Keratinocyte (primary cell): ENCODE data around the gene KIAA0825. TPM values are rescaled to one million over a fixed set of nuclear protein-coding genes. Genes with fewer than 3 reads are reported as not detected.

Source experiments
- DNase-seq: peaks from one replicate; pipeline ENCODE4 v3.0.0-alpha.2; 2011; ENCODE audit warnings: low read depth, missing footprints, low spot score
- FAIRE-seq: peaks from 2 replicates; lab custom pipeline; 2011; peaks lifted over from hg19 to GRCh38; lab: Jason Lieb, UNC
- H2AFZ ChIP-seq: 2 replicates; pipeline ENCODE4 v1.6.0; 2012; ENCODE audit warnings: low read length, control low read depth, inconsistent platforms; ENCODE audit not compliant: control insufficient read depth
- H3K27ac ChIP-seq: 2 replicates; pipeline ENCODE4 v1.5.1; 2011; ENCODE audit warnings: low read length; ENCODE audit not compliant: control insufficient read depth, insufficient read depth
- H3K27me3 ChIP-seq: 3 replicates; pipeline ENCODE4 v1.6.0; 2011; ENCODE audit warnings: low read length; ENCODE audit not compliant: control insufficient read depth, insufficient read depth; ENCODE audit errors: extremely low read depth
- H3K36me3 ChIP-seq, 2 experiments: 2 replicates in 1 of 2; 3 replicates in 1 of 2; pipeline ENCODE4 v1.5.1; 2011; ENCODE audit warnings: low read length in 2 of 2, mild to moderate bottlenecking in 1 of 2; ENCODE audit not compliant: control insufficient read depth in 2 of 2, insufficient read depth in 2 of 2; ENCODE audit errors: extremely low read depth in 1 of 2
- H3K4me1 ChIP-seq: 3 replicates; pipeline ENCODE4 v1.5.1; 2011; ENCODE audit warnings: low read length; ENCODE audit not compliant: control insufficient read depth, insufficient read depth; ENCODE audit errors: extremely low read depth
- H3K4me2 ChIP-seq: 3 replicates; pipeline ENCODE4 v1.6.0; 2011; ENCODE audit warnings: low read depth, low read length; ENCODE audit not compliant: control insufficient read depth, insufficient read depth; ENCODE audit errors: extremely low read depth
- H3K4me3 ChIP-seq, 3 experiments: fragments of 200-600 bp in 1 of 3; sonication (generic) in 1 of 3; 2 replicates in 2 of 3; 3 replicates in 1 of 3; pipeline ENCODE4 v1.5.1; 2011 to 2016; ENCODE audit warnings: low read length in 3 of 3, mild to moderate bottlenecking in 3 of 3, control low read depth in 2 of 3, inconsistent platforms in 1 of 3, low read depth in 1 of 3, mixed read lengths in 1 of 3, mixed run types in 1 of 3, moderate library complexity in 1 of 3; ENCODE audit not compliant: control insufficient read depth in 2 of 3, insufficient read depth in 2 of 3; ENCODE audit errors: extremely low read depth in 1 of 3
- H3K79me2 ChIP-seq: 2 replicates; pipeline ENCODE4 v1.6.0; 2012; ENCODE audit warnings: low read length; ENCODE audit not compliant: control insufficient read depth, insufficient read depth
- H3K9ac ChIP-seq: 3 replicates; pipeline ENCODE4 v1.6.0; 2011; ENCODE audit warnings: low read length; ENCODE audit not compliant: control insufficient read depth, insufficient read depth; ENCODE audit errors: extremely low read depth
- H3K9me1 ChIP-seq: 3 replicates; pipeline ENCODE4 v1.6.0; 2011; ENCODE audit warnings: low read length; ENCODE audit not compliant: control insufficient read depth, insufficient read depth; ENCODE audit errors: extremely low read depth
- H3K9me3 ChIP-seq: 2 replicates; pipeline ENCODE4 v1.5.1; 2012; ENCODE audit warnings: low read depth, low read length; ENCODE audit not compliant: control insufficient read depth
- H4K20me1 ChIP-seq: 3 replicates; pipeline ENCODE4 v1.6.0; 2011; ENCODE audit warnings: low read length; ENCODE audit not compliant: control insufficient read depth, insufficient read depth; ENCODE audit errors: extremely low read depth
- EZH2 ChIP-seq: IDR thresholded peaks from one replicate; pipeline ENCODE4 v1.6.1; 2012; ENCODE audit warnings: inconsistent platforms, mild to moderate bottlenecking, low read length, moderate library complexity
- dilution Hi-C: fragments of 300-500 bp; cut with MboI; formaldehyde crosslinking; loops from one replicate; pipeline ENCODE4 v1.7.0; 2020; ENCODE audit warnings: low sequenced_read_pairs; ENCODE audit not compliant: extremely low pct_ligation_motif_present
- polyA plus RNA-seq, 5 experiments: library from polyadenylated mRNA; depleted of rRNA in 3 of 5; stranded (reverse) in 3 of 5; stranded (forward) in 1 of 5; unstranded in 1 of 5; fragments of >200 nt; gene quantifications; 1 replicate in 1 of 5; 2 replicates in 3 of 5; 3 replicates in 1 of 5; pipeline versions ENCODE4 v1.2.1 to v1.2.3, GENCODE V29; 2011 to 2012; ENCODE audit warnings: missing spikeins in 2 of 5, low read depth in 1 of 5, low replicate concordance in 1 of 5
- TF ChIP-seq, protein P1 (sequence below), 3 experiments: IDR thresholded peaks in 1 of 3; conservative IDR thresholded peaks in 1 of 3; optimal IDR thresholded peaks in 1 of 3; 2 replicates in 2 of 3; 3 replicates in 1 of 3; pipeline versions ENCODE3 to v1.5.1; 2011; ENCODE audit warnings: low read length in 3 of 3, mild to moderate bottlenecking in 3 of 3, moderate library complexity in 2 of 3, control low read depth in 1 of 3, inconsistent platforms in 1 of 3; ENCODE audit not compliant: insufficient read depth in 2 of 3; ENCODE audit errors: extremely low read depth in 1 of 3

Gene KIAA0825
- polyA plus RNA-seq, 1 donor (not counting 4 experiments of a cell fraction or from before 2014, with no cell fraction given): 1.2 TPM

DNA sequence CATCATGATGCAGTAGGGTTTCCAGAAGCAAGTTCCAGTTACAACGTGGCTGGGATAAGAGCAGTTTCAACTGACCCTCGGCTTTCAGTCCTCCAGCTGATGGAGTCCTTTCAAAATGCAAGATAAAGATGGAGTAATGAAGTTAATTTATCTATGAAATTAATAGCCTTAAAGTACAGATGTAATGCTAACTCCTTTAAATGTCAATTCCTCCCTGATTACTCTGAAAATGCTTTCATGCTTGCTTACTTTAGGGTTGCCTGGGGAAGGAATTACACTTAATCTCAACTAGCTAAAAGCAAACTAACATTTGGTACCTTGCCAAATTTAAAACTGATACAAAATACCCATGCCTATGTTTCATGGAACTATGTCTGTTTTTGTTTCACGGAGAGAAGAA lies 178.4 kb downstream of the KIAA0825 start:
- H3K27ac ChIP-seq: no peak overlapping the region
- FAIRE-seq (no peak), DNase-seq (no peak)
- no peaks in the 10 kb centered on the region for H3K36me3 ChIP-seq
- no peaks in the 10 kb centered on the region for H3K9me1 ChIP-seq
- H3K9me3 ChIP-seq: no peaks in the 10 kb centered on the region
- H3K4me3 ChIP-seq: no peak overlapping the region
- dilution Hi-C loops: no loop called here
- TF ChIP-seq, protein P1, sequence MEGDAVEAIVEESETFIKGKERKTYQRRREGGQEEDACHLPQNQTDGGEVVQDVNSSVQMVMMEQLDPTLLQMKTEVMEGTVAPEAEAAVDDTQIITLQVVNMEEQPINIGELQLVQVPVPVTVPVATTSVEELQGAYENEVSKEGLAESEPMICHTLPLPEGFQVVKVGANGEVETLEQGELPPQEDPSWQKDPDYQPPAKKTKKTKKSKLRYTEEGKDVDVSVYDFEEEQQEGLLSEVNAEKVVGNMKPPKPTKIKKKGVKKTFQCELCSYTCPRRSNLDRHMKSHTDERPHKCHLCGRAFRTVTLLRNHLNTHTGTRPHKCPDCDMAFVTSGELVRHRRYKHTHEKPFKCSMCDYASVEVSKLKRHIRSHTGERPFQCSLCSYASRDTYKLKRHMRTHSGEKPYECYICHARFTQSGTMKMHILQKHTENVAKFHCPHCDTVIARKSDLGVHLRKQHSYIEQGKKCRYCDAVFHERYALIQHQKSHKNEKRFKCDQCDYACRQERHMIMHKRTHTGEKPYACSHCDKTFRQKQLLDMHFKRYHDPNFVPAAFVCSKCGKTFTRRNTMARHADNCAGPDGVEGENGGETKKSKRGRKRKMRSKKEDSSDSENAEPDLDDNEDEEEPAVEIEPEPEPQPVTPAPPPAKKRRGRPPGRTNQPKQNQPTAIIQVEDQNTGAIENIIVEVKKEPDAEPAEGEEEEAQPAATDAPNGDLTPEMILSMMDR (optimal IDR thresholded peaks at IDR 0.05 in 1 of 3, IDR thresholded peaks at IDR 0.05 in 1 of 3, conservative IDR thresholded peaks at IDR 0.05 in 1 of 3; ENCODE audit: extremely low read depth in 1 of 3, insufficient read depth in 2 of 3, low read length in 3 of 3): no peak
- no peak for TF ChIP-seq EZH2
- H3K27me3 ChIP-seq: no peaks in the 10 kb centered on the region
- H3K4me1 ChIP-seq: no peaks in the 10 kb centered on the region
- H2AFZ ChIP-seq: no peak overlapping the region
- no peaks in the 10 kb centered on the region for H3K79me2 ChIP-seq
- no peaks in the 10 kb centered on the region for H4K20me1 ChIP-seq
- no peak overlapping the region for H3K4me2 ChIP-seq
- no peak overlapping the region for H3K9ac ChIP-seq

DNA sequence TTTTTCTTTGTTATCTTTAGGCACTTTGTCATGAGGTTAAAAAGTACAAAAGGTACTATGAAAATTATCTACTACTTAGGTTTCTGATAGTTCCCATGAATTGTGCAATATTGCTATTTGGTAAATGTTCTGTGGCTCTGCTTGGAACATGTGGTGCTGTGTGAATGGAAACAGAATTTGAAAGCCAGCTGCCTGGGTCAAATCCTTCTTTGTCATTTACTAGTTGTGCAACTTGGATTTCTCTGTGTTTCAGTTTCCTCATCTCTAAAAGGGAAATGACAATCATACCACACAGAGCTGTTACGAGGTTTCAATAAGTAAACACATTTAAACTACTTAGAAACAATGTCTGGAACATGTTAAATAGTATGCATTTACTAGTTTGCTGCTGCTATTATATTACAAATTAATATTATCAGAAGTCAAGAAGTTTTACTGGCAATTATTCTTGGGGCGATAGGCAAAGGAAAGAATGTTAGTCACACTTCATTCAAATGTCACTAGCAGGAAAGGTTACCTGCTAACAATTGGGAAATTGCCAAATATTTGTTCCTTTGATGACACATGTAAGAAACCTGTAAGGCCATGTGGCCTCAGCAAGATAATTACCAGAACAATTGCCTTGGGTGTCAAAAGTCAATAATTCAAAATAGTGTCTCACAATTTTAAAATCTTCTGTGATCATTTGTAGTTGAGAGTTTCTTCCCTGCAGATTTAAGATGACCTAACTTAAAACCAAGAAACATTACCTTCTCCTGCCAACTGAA lies 184.8 kb downstream of the KIAA0825 start:
- TF ChIP-seq, protein P1 (optimal IDR thresholded peaks at IDR 0.05 in 1 of 3, IDR thresholded peaks at IDR 0.05 in 1 of 3, conservative IDR thresholded peaks at IDR 0.05 in 1 of 3; ENCODE audit: extremely low read depth in 1 of 3, insufficient read depth in 2 of 3, low read length in 3 of 3): no peak
- H2AFZ ChIP-seq: no peak overlapping the region
- no peaks in the 10 kb centered on the region for H3K27me3 ChIP-seq
- H3K4me2 ChIP-seq: no peak overlapping the region
- no peak overlapping the region for H3K27ac ChIP-seq
- no peaks in the 10 kb centered on the region for H3K9me1 ChIP-seq
- dilution Hi-C loops: no loop called here
- no peaks in the 10 kb centered on the region for H4K20me1 ChIP-seq
- DNase-seq (no peak), FAIRE-seq (no peak)
- peaks cover 3% of the 10 kb centered on the region for H3K4me1 ChIP-seq
- H3K36me3 ChIP-seq: no peaks in the 10 kb centered on the region
- H3K79me2 ChIP-seq: no peaks in the 10 kb centered on the region
- no peaks in the 10 kb centered on the region for H3K9me3 ChIP-seq
- no peak overlapping the region for H3K4me3 ChIP-seq
- no peak overlapping the region for H3K9ac ChIP-seq
